Astrocyte (in vitro differentiated cells and primary cell): ENCODE measurements around the gene MVD. TPM values are rescaled to one million over a fixed set of nuclear protein-coding genes. Genes with fewer than 3 reads are reported as not detected.

ENCODE experiments used
- DNase-seq: peaks from one replicate; pipeline ENCODE4 v3.0.0-alpha.2; 2010; ENCODE audit warnings: low read depth
- FAIRE-seq: peaks from 2 replicates; lab custom pipeline; 2011; peaks lifted over from hg19 to GRCh38; lab: Jason Lieb, UNC
- H2AFZ ChIP-seq: 2 replicates; pipeline ENCODE4 v1.6.0; 2012; ENCODE audit warnings: low read depth, low read length, inconsistent platforms
- H3K27ac ChIP-seq: 2 replicates; pipeline ENCODE4 v1.5.1; 2011; ENCODE audit warnings: low read depth, low read length, inconsistent platforms
- H3K27me3 ChIP-seq: 2 replicates; pipeline ENCODE4 v1.6.0; 2011; ENCODE audit warnings: low read length, inconsistent platforms; ENCODE audit not compliant: insufficient read depth
- H3K36me3 ChIP-seq: 2 replicates; pipeline ENCODE4 v1.5.1; 2011; ENCODE audit warnings: low read length, inconsistent platforms; ENCODE audit not compliant: insufficient read depth
- H3K4me1 ChIP-seq: 2 replicates; pipeline ENCODE4 v1.5.1; 2011; ENCODE audit warnings: low read length, inconsistent platforms; ENCODE audit not compliant: insufficient read depth
- H3K4me2 ChIP-seq: 2 replicates; pipeline ENCODE4 v1.6.0; 2012; ENCODE audit warnings: low read length, inconsistent platforms
- H3K4me3 ChIP-seq: 2 replicates; pipeline ENCODE4 v1.5.1; 2011; ENCODE audit warnings: low read depth, mild to moderate bottlenecking, low read length, inconsistent platforms; ENCODE audit not compliant: insufficient read depth
- H3K79me2 ChIP-seq: 2 replicates; pipeline ENCODE4 v1.6.0; 2012; ENCODE audit warnings: mild to moderate bottlenecking, low read length, inconsistent platforms; ENCODE audit not compliant: insufficient read depth
- H3K9ac ChIP-seq: 2 replicates; pipeline ENCODE4 v1.6.0; 2012; ENCODE audit warnings: mild to moderate bottlenecking, low read length, inconsistent platforms
- H3K9me3 ChIP-seq: 2 replicates; pipeline ENCODE4 v1.5.1; 2012; ENCODE audit warnings: low read depth, mild to moderate bottlenecking, low read length, inconsistent platforms; ENCODE audit not compliant: insufficient read depth
- H4K20me1 ChIP-seq: 2 replicates; pipeline ENCODE4 v1.6.0; 2012; ENCODE audit warnings: low read length, inconsistent platforms; ENCODE audit not compliant: insufficient read depth
- H3K27ac Mint-ChIP-seq: one replicate; pipeline ENCODE4 v1.8.0; 2021; ENCODE audit warnings: mild to moderate bottlenecking, mixed read lengths; ENCODE audit not compliant: unreplicated experiment
- H3K27me3 Mint-ChIP-seq: one replicate; pipeline ENCODE4 v1.8.0; 2021; ENCODE audit warnings: low read depth, mixed read lengths; ENCODE audit not compliant: unreplicated experiment
- H3K36me3 Mint-ChIP-seq: one replicate; pipeline ENCODE4 v1.8.0; 2021; ENCODE audit warnings: low read depth, mixed read lengths; ENCODE audit not compliant: unreplicated experiment
- H3K4me1 Mint-ChIP-seq: one replicate; pipeline ENCODE4 v1.8.0; 2021; ENCODE audit warnings: low read depth, mixed read lengths; ENCODE audit not compliant: unreplicated experiment
- H3K4me3 Mint-ChIP-seq: one replicate; pipeline ENCODE4 v1.8.0; 2021; ENCODE audit warnings: mild to moderate bottlenecking, moderate library complexity, mixed read lengths; ENCODE audit not compliant: unreplicated experiment
- H3K9me3 Mint-ChIP-seq: one replicate; pipeline ENCODE4 v1.8.0; 2021; ENCODE audit warnings: mild to moderate bottlenecking, mixed read lengths; ENCODE audit not compliant: unreplicated experiment
- EZH2 ChIP-seq: IDR thresholded peaks from 2 replicates; pipeline ENCODE4 v1.6.1; 2012; ENCODE audit warnings: mild to moderate bottlenecking, low read length, inconsistent platforms; ENCODE audit not compliant: insufficient read depth
- total RNA-seq: library from RNA; stranded (reverse); gene quantifications from 2 replicates; pipeline ENCODE4 v1.2.1, GENCODE V29; 2021
- TF ChIP-seq, protein P1 (sequence below): IDR thresholded peaks from 2 replicates; pipeline ENCODE4 v1.5.1; 2011; ENCODE audit warnings: low read depth, mild to moderate bottlenecking, inconsistent platforms, low read length, moderate library complexity; ENCODE audit not compliant: insufficient read depth

The MVD gene
- total RNA-seq, 1 donor from 2014 or later: 63.9 TPM

DNA sequence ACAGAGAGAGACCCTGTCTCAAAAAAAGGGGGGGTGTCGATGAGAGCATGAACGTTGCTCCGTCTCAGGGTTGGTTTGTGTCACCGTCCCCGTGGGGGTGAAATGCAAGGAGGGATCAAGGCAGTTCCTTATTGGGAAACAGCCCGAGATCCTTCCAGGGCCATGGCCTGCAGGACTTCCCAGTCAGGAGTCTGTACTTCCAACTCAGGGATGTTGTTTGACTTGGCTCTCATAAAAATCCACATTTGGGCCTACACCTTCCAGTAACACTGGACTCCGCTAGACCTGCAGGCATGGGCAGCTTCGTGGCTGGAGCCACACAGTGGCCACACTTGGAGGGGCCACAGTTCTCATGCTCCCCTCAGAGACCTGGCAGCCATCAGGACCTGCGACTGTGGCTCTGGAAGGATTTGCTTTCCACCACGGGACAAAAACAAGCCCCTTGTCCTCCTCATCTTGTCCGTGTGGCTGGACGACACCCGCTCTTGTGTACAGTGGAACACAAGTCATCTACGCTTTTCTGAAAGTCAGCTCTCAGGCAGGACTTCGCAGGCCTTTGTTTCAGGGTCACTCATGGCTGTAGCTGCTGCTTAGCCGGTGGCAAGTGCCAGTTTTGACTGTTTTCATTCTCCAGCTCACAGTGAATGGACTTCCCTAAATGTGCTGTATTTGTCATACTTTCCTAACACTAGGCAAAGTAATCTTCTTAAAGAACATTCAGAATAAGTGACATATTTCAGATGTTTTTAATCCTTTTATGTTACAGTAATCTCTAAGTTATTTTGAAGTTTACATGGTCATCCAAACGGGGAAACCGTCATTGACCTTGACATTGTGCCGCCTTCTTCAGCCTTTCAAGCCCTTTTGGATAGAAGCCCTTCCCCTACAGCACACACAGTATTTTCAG lies 48.7 kb downstream of the MVD start:
- peaks cover 24% of the 10 kb centered on the region for H3K36me3 Mint-ChIP-seq
- no peaks in the 10 kb centered on the region for H3K9me3 Mint-ChIP-seq
- no peaks in the 10 kb centered on the region for H3K4me1 Mint-ChIP-seq
- TF ChIP-seq, protein P1, sequence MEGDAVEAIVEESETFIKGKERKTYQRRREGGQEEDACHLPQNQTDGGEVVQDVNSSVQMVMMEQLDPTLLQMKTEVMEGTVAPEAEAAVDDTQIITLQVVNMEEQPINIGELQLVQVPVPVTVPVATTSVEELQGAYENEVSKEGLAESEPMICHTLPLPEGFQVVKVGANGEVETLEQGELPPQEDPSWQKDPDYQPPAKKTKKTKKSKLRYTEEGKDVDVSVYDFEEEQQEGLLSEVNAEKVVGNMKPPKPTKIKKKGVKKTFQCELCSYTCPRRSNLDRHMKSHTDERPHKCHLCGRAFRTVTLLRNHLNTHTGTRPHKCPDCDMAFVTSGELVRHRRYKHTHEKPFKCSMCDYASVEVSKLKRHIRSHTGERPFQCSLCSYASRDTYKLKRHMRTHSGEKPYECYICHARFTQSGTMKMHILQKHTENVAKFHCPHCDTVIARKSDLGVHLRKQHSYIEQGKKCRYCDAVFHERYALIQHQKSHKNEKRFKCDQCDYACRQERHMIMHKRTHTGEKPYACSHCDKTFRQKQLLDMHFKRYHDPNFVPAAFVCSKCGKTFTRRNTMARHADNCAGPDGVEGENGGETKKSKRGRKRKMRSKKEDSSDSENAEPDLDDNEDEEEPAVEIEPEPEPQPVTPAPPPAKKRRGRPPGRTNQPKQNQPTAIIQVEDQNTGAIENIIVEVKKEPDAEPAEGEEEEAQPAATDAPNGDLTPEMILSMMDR: no peak
- TF ChIP-seq EZH2: no peak
- Histone ChIP-seq H3K9ac (no peak overlapping the region), H3K79me2 (peaks cover 36% of the 10 kb centered on the region), H4K20me1 (peaks cover 85% of the 10 kb centered on the region), H3K27me3 (no peaks in the 10 kb centered on the region), H3K4me3 (no peak overlapping the region), H3K36me3 (peaks cover 3% of the 10 kb centered on the region), H3K4me2 (no peak overlapping the region), H3K27ac (no peak overlapping the region), H3K9me3 (no peaks in the 10 kb centered on the region), H2AFZ (no peak overlapping the region), H3K4me1 (no peaks in the 10 kb centered on the region)
- DNase-seq (peak; percentile 11), FAIRE-seq (no peak)
- H3K4me3 Mint-ChIP-seq: no peak overlapping the region
- H3K27me3 Mint-ChIP-seq: peaks cover 3% of the 10 kb centered on the region
- no peak overlapping the region for H3K27ac Mint-ChIP-seq

DNA sequence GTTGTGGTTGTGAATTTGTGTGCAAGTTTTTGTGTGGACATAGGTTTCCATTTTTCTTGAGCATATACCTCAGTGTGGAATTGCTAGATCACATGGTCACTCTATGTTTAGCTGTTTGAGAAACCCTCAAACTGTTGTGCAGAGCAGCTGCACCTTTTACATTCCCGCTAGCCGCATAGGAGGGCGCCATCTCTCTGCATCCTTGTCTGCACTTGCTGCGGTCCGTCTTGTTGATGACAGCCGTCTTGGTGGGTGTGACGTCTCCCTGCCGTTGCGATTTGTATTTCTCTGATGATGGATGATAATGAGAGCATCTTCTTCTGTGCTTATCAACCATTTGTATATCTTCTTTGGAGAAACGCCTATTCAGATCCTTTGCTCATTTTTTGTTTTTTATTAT lies 49.6 kb downstream of the MVD start:
- H3K36me3 ChIP-seq: peaks cover 3% of the 10 kb centered on the region
- no peak overlapping the region for H3K4me3 ChIP-seq
- peaks cover 80% of the 10 kb centered on the region for H4K20me1 ChIP-seq
- Mint-ChIP-seq H3K4me1 (no peaks in the 10 kb centered on the region), H3K27ac (no peak overlapping the region), H3K9me3 (no peaks in the 10 kb centered on the region), H3K27me3 (peaks cover 3% of the 10 kb centered on the region), H3K4me3 (no peak overlapping the region), H3K36me3 (peaks cover 22% of the 10 kb centered on the region)
- DNase-seq (no peak), FAIRE-seq (no peak)
- H3K9me3 ChIP-seq: no peaks in the 10 kb centered on the region
- TF ChIP-seq, protein P1: no peak
- TF ChIP-seq EZH2: no peak
- peaks cover 30% of the 10 kb centered on the region for H3K79me2 ChIP-seq
- H3K4me1 ChIP-seq: no peaks in the 10 kb centered on the region
- H2AFZ ChIP-seq: no peak overlapping the region
- H3K4me2 ChIP-seq: no peak overlapping the region
- H3K9ac ChIP-seq: no peak overlapping the region
- H3K27ac ChIP-seq: no peak overlapping the region
- no peaks in the 10 kb centered on the region for H3K27me3 ChIP-seq
